CD4-positive, alpha-beta T cell treated with Interleukin-1 beta for 1 hour (primary cell): ENCODE results near the gene ADAMTSL3.
"Not testable (repeated sequence)": the region's sequence is repeated elsewhere in the genome, so short reads cannot be mapped to it uniquely, and the experiment has no call there.

Experiments used
- DNase-seq, 2 donors: peaks; one replicate each; pipeline ENCODE4 v3.0.0-alpha.2; 2020 to 2022

Gene ADAMTSL3

DNA sequence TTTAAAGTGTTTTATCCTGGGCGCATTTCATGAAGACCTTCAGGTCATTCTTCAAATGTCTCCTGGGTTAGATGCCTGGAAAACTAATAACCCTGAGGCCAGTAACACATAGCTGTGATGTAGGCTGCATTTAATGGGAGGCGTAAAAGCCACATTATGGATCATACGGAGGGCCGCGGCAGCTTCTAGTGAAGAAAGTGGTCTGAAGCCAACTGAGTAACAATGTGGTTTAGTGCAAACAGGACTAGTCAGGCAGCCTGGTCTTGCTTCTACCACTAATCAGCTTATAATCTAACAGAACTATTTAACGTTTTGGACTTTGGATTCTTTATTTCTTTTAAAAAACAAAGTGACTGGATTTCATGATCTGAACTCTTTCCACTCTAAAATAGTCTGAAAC lies 54.4 kb downstream of the ADAMTSL3 start:
- no peak for DNase-seq

DNA sequence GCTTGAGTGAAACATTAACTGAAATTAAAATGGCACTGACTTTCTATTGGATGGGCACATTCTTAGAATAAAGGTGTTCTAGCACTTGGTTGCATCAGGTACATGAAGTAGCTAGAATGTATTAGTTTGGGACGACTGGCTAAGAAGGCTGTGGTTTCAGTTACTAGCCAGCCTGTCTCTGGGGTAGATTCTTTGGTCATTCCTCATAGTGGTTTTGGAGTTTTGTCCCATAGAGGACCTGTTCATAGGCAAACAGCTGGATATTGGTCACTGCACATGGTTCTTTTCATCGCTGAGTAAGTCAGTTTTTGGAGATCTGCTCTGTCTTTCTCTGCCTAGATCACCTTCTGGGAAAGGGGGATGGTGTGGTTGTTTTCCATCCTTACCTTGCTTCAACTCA lies 55.3 kb downstream of the ADAMTSL3 start:
- DNase-seq = no peak

DNA sequence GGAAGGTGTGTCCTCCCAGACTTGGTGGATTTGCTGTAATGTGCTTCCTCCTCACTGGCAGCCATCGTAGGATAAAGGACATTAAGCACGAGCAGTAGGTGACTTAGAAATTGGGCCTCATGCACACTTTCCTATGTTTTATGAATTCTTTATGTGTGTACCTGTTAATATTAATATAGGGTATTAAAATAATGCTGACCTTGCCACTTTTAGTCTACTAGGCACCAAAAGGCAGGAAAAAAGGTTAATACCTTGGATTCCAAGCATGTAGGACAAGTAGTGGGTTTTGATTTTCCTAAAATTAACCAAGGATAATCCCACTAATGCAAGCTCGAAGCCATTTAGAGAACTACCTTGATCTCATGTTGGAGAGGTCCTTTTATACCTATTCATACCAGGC lies 55.9 kb downstream of the ADAMTSL3 start:
- no peak for DNase-seq

DNA sequence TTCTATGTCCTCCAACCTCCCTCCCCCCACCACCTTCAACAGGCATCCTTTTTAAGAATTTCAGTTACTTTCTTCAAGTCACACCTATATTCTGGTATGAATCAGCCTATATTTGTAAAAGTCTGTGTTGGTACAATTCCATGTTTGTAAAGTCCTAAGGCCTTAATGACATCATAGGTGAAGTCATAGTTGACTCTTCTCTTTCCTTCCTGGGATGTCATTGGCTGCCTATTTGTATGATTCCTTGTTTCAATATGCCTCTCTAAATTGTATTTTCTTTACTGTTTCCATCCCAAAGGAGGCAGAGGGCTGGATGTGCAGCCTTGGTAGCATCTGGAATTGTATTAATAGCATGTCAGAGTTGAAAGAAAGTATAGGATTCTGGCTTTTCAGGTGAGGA lies 56.5 kb downstream of the ADAMTSL3 start:
- DNase-seq = no peak

DNA sequence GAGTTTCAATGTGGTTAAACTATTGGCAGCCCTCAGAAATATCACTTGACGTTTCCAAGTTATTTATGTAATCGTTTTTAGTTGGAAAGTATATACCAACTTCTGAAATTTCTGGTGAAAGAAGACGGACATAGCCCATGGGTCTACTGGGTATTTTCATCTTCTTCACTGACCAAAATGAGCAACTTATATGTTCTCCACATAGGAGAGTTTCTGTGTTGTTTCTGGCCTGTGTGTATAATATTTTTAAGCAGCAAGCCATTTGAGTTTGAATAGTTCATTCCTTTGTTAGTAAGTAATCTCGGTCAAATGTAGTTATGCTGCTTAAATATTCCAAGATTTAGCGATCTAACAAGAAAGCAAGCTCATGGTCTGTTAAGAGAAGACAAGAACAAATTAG lies 57.3 kb downstream of the ADAMTSL3 start:
- no peak for DNase-seq

DNA sequence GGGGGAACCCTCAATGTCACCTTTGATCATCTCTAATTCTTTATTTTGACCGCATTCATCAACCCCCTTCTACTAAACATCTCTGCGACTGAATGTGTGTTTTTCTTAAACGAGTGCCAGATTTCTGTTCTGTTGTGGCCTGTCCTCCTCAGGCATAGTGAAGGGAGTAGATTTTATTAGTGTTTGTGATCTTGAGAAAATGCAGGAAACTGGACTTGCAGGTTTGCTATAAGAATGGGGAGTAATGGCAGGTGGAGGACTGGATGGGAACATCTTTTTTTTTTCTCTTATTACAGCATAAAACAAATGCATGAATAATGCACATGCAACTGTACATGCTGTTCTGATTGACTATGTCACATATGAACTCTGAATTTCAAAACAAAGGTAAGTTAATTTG lies 59.3 kb downstream of the ADAMTSL3 start:
- DNase-seq = no peak

DNA sequence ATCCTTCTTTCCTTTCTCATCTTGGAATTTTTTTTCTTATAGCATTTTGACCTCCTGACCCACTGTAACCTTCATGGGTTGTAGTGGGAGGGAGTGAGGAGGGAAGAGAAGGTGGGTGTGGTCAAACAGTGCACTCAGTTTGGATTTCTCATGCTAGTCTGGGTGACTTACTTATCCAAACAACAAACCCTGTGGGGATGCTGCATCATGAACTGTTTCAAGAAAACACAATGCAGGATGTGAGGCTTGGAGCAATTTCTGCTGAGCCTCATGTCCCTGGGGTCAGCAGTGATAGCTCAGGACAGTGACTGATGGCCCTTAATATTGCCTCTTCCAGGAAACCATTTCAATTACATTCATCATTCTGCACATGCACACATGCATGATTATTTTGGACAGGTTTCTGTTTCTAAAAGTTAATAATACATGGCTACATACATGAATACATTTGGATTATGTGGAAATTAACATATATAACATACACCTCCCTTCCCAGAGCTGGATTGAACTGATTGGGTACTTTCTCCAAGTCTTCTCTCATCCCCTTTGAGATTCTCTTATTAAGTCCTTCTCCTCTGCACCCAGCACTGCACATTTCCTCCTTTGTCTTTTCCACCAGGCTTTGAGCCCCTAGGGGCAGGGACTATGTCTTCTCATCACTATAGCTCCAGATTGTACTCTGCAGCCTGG lies 61.2 kb downstream of the ADAMTSL3 start:
- DNase-seq = no peak

DNA sequence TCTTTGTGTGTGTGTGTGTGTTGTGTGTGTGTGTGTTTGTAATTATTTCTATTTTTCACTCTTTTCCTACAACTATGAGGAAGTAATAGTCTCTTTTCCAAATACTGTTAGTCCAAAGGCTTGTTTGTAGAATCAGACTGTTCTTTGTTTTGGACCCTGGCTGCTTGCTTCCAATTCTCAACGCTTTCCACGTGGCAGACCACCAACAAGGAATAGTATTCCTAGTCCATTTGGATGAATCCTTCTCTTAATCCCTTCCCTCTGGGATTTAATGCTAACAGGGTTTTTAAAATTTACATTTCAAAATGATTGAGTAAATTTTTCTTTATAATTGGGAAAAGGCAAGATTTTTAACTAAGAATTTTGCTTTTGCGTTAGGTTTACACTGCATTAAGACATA lies 62.7 kb downstream of the ADAMTSL3 start:
- no peak for DNase-seq

DNA sequence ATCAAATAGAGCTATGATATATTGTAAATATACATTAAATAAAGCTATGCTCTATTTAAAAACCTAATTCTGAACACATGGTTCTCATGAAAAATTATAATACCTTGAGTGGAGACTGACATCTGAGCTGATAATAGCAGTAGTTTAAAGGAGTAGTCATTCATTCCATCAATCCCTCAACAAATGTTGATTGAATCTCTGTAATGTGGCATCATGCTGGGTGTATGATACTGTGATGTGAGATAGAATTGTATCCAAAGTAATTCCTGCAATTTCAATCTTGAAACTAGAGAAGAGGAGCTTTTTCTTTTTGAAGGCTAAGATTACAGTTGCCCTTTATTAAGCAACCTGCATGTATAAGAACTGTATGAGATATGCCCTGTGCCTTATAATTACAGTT lies 63.1 kb downstream of the ADAMTSL3 start:
- DNase-seq = no peak

DNA sequence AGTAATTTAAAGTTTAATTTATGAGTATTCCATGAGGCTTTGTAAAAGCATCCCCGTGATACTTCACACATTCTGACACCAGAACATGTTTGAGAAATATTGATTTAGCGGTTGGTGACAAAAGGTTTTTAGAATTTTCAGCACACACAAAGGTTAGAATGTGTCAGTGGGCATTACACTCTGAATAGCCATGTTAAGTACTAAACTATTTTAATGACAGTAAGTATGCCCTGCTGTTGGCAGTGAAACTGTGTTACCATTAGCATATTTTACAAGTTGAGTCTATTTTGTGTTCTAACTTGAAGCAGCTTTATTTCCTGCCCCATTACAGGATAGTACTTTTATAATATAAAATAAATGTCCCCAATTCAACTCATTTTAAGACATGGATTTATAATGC lies 66.5 kb downstream of the ADAMTSL3 start:
- no peak for DNase-seq

DNA sequence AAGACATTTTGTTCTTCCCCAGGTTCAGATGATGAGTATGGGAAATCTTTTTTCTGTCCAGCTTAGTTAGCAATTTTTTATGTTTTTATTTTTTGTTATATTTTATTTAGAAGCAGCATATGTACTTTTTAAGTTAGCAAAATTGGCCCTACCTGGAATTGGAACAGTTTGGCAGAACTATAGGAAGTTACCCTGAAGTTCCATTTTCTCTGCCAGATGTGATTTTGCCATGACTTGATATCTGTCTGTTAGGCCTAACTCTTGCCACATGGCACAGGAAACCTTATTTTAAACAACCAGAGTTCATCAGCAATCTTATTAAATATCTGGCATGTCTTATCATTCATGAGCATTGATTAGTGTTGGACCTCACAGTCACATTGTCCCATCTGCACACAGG lies 67.1 kb downstream of the ADAMTSL3 start:
- DNase-seq = no peak

DNA sequence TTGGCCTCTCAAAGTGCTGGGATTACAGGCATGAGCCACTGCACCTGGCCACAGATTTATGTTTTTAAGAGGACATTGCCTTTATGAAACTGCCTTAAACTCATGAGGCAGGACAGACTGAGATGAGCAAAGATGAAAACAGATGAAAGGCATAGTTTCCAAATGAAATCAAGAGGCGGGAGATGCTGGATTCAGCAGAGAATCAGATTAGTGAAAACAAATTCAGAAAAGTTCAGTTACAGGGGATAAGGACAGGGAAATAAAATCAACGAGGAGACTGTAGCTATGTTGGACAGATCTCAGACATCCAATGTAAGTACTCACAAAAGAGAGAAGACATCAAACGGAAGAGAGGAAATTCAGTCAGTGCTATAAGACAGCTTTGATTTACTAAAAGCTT lies 68.1 kb downstream of the ADAMTSL3 start:
- DNase-seq = no peak

DNA sequence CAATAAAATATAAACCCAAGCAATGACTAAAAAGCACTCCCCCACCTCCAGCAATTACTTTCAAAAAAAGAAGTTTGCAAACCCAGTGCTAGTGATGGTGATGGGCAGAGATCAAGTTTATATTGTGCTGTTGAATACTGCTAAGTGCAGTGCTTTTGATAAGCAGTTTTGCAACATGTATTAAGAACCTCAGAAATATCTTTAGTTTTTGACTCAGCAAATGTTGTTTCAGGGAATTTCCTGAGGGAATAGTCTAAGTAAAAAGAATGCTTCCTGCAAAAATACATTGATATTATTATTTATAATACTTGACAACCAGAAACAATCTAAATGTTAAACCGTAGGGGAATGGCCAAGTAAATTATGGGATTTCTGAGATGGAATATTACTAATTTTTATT lies 69.3 kb downstream of the ADAMTSL3 start:
- DNase-seq = no peak

DNA sequence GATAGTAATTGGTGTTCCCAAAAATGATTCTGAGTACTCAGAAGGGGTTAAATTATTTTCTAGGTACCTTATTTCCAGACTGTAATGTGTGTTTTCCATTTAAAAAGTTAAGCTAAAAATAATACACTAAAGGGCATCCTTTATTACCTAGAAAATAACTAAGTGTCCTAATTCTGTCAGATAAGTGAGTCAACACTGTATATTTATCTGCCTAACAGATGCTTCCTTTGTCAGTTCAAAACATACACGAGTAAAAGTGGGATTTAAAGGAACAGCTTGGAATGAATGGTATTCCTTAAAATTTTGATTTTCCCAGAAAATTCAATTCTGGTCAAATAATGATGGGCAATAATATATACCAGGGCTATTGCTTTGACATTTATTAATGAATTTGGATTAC lies 78.3 kb downstream of the ADAMTSL3 start:
- DNase-seq = no peak

DNA sequence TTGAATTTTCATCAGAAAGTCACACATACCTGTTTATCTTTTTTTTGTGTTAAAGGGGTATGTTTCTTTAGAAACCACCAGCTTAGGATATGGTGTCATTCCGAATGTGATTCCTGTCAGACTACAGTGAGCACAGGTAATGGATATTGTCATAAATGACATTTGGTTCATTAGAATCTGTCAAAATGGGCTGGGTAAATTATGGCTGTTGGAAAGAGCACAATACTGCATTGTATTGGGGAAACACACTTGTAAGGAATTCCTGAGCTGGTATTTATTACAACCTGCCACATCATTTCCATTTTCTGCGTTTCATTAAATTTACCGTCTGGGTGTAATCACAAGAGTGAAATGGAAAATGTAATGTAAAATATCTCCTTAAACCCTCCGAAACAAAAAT lies 78.8 kb downstream of the ADAMTSL3 start:
- DNase-seq = no peak

DNA sequence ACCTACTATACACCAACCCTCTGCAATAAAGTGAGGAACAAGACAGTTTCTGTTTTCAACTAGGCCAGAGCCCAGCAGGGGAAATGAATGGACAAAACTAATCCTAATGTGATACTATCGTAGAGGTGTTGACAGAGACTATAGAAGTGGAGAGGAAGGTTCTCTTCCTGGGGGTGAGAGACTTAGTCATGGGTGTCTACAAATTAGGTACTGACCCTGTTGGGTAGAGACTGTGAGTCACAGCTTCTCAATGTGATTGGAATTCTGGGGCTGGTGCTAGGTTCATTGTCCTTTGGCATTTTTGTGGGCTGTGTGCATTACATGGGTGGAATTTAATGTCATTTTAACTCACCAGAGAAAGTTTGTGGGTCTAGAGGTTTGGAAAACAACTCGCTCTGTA lies 79.3 kb downstream of the ADAMTSL3 start:
- DNase-seq = no peak

DNA sequence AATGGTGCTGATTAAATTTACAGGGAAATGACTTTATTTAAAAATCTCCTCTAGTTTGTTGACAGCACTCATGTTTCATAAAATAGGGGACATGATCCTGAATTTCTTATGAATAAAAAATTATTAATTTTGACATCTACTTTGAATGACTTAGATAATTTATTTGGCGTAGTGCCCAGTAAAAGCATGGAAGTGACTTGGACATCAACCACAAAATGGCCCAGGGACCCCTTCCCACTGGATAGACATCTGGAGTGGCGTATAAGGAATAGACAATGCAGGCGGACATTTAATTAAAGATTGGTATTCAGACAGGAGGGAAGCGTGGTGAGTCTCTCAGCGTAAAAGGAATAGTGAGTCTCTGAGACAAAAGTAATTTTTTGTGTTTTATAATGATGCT lies 79.8 kb downstream of the ADAMTSL3 start:
- DNase-seq = no peak

DNA sequence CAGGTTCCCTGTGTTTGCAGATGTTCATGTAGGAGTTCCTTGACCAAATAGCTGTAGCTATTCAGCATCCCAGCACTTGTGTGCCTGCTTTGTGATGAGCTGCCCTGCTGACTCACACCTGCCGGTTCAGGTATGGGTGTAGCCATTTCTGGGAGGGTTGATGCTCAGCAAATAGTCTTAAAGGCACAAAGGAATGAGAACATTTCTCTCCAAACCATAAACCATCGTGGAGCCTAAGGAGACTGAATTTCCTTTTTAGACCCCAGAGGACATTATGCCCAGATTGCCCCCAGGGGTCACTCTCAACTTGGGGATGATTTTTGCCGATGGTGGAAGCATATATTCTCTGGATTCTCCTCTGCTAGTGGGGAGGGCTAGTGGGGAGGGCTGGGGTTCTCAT lies 80.6 kb downstream of the ADAMTSL3 start:
- DNase-seq = no peak

DNA sequence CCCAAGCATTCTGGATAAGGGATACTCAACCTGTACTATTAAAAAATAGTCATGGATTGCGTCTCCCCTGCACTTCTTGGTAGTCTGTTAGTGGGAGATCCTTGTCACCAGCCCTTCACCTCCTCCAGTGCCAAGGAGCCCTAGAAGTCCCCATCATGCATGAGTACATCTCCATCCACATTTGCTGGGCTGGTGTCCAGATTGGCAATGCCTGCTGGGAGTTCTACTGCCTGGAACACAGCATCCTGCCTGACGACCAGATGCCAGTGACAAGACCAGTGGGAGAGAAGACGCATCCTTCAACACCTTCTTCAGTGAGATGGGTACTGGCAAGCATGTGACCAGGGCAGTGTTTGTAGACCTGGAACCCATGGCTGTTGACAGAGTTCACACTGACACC lies 85.7 kb downstream of the ADAMTSL3 start:
- DNase-seq = no peak

DNA sequence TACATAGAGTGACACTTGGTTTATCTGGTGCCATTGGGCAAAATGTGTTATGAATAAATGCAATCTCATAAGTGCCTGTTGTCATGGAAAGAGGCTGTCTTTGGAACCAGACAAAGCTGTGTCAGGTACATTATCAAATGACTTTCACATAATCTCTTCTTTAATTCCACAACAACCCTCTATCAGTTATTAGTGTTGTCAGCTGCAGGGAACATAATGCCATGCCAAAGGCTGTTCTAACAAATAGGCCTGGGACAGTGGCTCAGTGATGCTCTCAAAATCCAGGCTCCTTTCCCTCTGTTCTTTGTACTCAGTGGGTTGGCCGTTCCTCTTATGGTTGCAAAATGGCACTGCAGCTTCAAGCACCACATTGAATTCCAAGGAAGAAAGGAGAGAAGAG lies 91.8 kb downstream of the ADAMTSL3 start:
- DNase-seq = no peak

DNA sequence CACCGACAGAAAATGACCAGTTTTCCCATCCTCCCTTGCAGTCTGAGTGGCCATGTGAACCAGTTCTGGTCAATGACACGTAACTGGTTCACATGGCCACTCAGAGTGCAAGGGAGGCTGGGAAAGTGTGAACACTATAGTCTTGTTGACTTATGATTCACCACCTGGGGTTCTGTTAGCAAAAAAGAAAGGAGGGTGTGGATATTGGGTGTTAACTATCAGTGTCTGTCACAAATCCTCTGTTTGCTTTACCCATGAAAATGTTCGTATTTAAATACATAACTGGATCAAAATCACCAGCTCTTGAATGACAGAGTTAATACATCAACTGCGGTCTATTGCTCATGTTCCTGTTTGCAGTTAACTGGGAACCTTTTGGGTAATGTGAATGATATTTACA lies 92.3 kb downstream of the ADAMTSL3 start:
- DNase-seq = no peak

DNA sequence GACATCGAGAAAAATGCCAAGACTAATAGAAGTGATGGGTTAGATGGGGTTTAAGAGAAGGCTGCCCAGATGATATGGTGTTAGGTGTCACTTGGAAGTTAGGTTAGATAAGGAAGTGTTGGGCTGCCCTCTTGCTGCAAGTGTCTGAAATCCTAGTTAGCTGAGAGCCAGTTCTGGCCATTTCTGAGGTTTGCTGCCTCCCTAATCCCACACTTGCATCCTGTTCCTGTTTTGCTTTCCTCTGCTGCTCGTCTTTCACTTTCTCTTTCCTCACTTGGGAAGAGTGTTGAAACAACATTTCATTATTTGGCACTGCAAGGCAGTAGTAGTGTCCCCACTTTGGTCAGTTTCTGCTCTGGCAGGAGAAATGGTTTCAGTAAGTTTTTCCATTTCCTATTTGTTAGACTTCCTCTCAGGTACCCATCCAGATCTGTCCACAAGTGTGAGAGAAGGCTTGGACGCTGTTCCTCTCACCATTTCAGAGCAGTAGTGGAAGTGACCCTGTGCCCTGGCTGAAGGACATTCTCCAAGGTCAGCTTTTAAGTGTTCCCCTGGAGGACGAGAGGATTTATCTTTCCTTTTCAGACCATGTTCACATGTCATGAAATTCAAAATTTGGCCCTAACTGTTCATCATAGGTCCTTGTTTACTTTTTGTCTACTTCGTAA lies 93.3 kb downstream of the ADAMTSL3 start:
- DNase-seq = no peak

DNA sequence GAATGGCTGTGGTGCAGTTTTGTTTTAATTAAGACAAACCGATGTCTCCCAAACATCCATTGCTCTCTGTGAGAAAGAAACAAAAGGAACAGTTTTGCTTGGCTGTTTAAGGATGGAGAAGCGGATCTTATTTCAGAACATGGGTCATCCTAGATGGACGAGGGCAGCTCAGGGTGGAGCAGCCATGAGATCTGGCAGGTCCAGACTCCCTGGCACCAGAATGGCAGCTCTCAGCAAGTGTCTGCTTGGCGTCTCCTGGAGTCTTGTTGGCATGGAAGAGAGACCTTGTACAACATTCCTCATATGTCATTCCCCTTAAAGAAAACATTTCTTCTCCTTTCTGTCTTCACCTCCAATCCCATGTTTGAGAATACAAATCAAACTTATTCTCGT lies 93.8 kb downstream of the ADAMTSL3 start:
- no peak for DNase-seq

DNA sequence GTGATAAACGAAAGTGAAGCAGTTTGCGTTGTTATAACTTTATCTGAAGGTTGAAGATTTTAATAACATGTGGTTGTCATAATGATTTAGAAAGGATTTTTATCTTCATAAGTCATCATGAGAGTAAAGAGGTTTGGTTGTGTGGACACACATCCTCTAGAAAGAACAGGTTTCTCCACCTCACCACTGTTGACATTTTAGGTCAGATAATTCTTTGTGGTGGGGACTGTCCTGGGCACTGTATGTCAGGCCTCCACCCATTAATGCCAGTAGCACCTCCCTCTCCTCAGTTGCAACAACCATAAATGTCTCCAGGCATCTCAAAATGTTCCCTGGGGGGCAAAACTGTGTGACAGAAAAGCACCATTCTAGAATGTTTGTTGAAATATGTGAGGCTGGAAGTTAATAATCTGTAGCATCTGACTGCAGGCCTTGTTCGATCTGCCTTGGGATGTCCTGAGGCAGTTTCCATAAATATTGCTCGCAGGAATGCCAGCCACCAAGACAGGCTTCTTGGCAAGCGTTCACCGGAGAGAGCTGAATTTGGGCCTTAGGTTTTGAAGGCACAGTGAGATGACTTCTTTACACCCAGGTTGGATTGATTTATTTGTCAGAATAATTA lies 100.1 kb downstream of the ADAMTSL3 start:
- DNase-seq = no peak

DNA sequence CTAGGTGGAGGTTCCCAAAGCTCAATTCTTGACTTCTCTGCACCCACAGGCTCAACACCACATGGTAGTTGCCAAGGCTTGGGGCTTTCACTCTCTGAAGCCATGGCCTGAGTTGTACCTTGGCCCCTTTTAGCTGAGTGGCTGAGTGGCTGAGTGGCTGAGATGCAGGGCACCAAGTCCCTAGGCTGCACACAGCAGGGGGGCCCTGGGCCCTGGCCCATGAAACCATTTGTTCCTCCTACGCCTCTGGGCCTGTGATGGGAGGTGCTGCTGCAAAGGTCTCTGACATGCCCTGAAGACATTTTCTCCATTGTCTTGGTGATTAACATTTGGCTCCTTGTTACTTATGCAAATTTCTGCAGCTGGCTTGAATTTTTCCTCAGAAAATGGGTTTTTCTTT lies 103.4 kb downstream of the ADAMTSL3 start:
- DNase-seq = not testable (repeated sequence)
